Hematopoietic multipotent progenitor cell (in vitro differentiated cells): ENCODE measurements around the gene GPC5. TPM values are rescaled to one million over a fixed set of nuclear protein-coding genes. Genes with fewer than 3 reads are reported as not detected.

Experiments used
- DNase-seq, 3 donors: peaks; one replicate each; pipeline ENCODE4 v3.0.0-alpha.2; 2011 to 2015; ENCODE audit warnings: low read depth in 2 of 3, low spot score in 2 of 3
- total RNA-seq: library from RNA; depleted of rRNA; stranded (reverse); fragments of >200 nt; gene quantifications from one replicate; pipeline ENCODE4 v1.2.3, GENCODE V29; 2012

GPC5 gene
- total RNA-seq, 1 donor, result 18.3 TPM

DNA sequence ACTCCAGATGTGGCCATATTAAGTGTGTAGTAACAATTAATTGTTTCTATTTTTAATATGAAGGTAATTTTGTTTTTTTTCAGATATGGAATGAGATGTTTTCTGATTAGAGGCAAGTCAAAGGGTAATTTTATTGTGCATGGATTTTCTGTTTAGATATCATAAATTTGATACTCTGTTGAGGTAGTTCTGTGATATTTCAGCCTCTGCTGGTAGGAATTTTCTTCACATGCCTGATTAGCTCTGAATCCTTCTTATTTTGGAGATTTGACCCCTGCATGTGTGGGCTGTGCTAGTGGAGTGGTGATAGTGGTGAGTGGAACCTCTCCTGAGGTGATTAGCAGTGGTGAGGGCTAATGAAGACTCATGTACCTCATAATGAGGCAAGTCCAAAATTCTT is 301.4 kb downstream of the GPC5 start:
- no peak for DNase-seq

DNA sequence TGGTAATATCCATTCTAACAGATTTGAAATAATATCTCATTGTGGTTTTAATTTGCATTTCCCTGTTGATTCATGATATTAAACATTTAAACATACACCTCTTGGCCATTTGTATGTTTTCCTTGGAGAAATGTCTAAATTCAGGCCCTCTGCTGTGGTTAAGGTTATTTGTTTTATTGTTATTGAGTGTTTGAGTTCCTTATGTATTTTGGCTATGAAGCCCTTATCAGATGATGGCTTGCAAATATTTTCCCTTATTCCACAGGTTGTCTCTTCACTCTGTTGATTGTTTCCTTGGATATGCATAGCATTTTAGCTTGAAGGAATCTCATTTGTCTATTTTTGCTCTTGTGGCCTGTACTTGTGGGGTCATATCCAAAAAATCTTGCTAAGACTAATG is 303.6 kb downstream of the GPC5 start:
- no peak for DNase-seq

DNA sequence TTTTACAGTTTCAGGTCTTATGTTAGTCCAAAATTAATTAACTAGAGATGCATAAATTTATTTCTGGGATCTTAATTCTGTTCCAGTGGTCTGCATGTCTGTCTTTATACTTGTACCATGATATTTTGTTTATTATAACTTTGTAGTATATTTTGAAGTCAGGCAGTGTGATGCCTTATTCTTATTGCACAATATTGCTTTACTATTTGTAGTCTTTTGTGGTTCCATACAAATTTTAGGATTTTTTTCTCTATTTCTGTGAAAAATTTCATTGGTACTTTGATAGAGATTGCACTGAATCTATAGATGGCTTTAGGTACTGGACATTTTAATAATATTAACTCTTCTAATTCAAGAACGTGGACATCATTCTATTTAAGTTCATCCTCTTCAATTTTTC is 304.0 kb downstream of the GPC5 start:
- no peak for DNase-seq

DNA sequence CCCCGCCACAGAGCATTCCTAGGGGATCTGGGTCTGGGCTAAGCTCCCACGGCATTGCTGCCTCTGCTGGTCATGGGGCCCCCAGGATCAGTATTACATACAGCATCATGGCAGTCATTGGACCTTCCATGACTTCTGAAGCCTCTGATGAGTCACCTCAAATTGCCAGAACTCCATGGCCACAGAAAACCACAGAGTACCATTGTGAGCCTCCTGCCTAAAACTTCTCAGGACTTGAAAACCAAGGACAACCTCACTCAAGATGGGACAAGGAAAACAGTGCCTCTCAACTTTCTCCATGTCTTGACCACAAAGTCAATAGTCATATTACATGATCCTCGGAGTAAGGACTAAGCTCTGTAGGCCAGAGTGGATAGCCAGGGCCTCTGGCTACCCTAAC is 306.0 kb downstream of the GPC5 start:
- no peak for DNase-seq

DNA sequence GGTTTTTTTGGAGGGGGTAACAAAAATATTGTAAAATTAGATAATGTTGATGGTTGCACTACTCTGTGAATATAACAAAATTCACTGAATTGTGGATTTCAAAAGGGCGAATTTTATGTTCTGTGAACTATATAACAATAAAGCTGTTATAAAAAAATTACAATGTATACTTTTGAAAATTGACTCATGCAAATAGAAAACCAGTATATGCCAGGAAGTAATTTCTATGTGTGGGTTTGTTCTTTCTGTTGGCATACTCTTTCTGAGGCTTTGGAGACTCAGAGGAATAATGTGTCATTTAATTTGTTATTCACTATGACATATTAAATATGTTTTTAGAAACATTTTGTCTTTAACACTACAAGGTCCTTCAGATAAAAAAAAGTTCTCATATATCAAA is 310.1 kb downstream of the GPC5 start:
- DNase-seq, result no peak

DNA sequence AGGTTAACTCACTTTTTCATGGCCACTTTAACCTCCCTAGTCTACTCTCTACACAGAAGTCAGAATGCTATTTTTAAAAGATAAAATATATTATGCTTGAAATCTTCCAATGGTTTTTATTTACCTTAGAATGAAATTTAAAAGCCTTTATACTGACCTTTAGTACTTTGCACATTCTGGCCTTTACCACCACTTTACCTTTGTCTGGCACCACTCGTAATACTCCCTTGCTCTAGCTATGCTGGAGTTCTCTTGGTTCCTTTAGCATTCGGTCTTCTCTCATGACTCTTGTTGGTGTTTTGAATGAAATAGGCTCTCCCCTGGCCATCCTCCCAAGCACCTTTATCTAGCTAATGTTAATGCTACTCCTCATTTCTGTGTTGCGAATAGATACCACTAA is 310.8 kb downstream of the GPC5 start:
- DNase-seq, result no peak

DNA sequence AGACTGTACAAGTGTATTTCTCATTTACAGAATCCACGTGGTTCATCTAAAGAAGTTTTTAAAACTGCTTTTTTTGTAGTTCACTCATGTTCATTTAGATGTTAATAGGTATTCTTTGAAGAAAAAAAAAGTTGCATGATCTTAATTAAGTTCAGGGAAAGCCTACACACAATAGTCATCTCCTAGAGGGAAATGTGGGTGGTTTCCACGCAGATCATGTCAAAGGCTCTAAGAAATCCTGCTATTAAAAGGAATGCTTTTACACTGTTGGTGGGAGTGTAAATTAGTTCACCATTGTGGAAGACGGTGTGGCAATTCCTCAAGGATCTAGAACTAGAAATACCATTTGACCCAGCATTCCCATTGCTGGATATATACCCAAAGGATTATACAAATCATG is 312.3 kb downstream of the GPC5 start:
- DNase-seq, result no peak

DNA sequence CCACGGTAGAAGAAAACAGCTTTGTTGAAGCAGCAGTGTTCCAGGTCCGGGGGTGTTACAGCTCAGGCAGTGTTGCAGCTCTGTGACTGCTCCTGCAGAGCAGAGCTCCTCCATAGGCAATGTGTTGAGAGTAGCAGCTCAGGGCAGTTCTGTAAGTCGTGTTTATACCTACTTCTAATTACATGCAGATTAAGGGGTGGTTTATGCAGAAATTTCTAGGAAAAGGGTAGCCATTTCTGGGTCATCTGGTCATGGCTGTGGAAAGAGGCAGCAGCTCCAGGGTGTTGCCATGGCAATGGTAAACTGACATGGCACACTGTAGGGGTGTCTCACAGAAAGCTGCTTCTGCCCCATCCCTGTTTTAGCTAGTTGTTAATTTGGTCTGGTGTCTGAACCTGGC is 316.4 kb downstream of the GPC5 start:
- DNase-seq, result no peak

DNA sequence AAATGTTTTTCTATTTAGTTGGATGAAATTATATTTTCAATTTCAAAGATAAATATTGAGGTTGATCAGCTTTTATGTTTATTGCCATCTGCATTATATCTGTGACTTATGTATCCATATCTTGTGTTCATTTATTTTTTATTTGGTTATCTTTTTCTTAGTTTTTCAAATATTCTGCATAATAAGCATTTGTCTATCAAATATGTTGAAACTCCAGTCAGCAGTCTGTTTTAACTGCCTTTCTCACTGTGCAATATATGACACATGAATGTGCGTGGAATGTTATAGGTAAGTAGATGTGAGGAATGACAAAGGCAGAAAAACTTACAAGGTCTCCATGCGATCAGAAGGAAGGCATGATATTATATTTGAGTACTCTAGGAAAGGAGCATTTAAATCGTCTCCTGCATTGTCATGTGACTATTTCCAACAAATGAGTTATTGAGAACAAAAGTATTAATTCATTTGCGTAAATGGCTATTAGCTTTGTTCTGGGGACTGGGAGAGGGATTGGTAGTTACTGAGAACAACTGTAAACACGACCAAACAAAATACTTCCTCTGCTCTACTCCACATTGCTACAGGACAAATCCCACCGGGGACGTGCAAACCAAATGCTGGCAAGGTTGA is 318.1 kb downstream of the GPC5 start:
- DNase-seq, result no peak

DNA sequence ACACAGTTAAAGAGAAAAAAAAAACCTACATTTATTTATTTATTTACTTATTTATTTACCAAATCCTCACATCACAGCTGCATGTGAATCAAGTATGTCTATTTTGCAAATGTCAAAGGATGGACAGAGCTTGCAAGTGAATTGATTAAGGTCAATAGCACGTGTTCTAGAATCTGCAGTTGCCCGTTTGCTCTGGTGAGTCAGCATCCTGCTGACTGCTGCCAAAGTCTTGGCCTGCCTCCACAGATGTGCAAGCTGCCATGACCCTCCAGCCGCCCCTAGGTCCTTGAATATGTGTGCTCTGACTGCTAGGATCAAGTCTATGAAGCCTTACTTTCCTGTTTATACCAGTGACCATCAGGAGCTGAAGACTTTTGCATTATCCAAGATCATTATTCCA is 320.6 kb downstream of the GPC5 start:
- peak in 2 of 3 donors; percentile 2 to 19 for DNase-seq

DNA sequence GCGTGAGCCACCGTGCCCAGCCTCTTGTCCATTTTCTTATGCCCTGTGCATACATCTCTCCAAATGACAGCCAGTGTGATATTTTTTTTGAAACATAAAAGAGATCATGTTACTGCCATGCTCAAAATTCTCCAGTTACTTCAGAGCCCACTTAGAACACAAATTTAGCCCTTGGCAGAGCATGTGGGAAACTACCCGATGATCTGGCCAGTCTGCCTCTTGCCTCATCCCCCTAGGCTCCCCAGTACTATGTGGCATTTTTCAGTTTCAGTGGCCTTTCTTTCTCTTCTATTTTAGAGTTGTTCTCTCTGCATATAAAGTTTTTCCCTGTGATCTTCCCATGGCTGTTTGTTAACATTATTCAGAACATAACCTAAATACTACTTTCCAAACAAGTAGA is 323.0 kb downstream of the GPC5 start:
- DNase-seq, result no peak

DNA sequence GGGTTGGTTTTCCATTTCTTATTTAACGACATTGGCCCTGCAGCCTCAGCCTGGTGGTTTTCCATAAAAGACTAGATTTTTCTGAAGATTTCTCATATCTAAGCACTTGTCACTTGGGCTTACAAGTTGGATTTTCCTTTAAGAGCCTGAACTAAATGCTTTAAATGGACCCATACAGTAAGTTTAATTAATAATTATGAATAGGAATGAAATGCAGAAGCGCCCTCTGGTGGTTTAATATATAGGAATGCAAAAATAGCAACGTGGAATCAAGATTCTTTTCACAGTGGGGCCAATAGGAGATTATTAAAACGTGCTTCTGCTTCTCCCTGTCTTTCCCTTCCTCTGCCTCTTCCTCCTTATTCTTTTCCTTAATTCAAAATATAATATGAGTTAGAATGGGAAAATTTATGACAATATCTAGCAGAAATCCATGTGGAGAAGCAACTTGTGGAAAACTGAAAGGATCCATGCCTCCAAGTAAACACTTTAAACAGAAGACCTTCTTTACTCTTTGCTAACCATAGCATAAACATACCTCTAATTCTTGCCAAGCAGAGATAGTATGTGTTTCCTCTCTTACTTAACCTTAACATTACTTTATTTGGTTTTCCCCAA is 324.0 kb downstream of the GPC5 start:
- peak in 2 of 3 donors; percentile 23 to 60 for DNase-seq

DNA sequence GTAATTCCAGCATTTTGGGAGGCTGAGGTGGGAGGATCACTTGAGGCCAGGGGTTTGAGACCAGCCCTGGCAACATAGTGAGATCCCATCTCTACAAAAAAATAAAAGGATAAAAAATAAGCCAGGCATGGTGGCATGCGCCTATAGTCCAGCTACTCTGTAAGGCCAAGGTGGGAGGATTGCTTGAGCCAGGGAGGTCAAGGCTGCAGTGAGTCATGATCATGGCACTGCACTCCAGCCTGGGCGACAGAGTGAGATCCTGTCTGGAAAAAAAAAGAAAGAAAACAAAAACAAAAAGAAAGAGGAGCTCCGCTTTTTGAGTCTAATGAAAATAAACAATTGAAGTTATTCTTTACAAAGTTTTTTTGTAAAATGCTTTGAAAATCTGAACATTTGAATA is 326.2 kb downstream of the GPC5 start:
- DNase-seq, result no peak

DNA sequence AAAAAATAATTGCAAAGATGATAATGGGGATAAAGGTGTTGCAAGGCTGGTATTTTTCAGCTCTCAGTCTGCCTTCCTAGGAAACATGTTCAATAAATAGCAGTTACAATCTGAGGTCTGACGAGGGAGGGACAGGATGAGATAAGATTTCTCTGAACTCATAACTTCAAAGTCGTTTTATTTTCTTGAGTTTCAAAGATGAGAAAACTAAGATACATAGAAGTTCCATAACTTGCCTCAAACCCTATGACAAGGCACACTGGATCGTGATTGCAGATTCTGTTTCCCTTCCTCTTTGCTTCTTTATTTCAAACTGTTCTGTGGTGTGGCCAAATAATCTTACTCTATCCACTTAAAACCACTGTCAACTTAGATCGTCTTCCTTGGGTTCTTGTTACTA is 327.2 kb downstream of the GPC5 start:
- peak in 1 of 3 donors; percentile 8 for DNase-seq

DNA sequence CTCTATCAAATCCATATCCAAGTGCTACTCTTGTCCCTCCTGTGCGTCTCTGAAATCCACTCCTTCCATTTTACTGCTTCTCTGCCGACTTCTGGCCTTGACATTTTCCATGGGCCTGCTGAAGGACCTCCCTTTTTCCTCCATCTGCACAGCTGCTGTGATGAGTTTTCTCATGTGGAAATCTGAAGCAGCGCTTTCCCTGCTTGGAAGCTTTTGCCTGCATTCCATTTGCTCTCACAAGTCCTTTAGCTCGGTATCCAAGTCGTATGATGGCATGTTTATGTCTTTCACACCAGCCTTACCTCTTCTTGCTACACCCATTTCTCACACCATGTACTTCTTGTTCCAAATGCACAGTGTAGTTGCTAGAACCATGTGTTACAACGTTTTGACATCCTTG is 328.2 kb downstream of the GPC5 start:
- no peak for DNase-seq

DNA sequence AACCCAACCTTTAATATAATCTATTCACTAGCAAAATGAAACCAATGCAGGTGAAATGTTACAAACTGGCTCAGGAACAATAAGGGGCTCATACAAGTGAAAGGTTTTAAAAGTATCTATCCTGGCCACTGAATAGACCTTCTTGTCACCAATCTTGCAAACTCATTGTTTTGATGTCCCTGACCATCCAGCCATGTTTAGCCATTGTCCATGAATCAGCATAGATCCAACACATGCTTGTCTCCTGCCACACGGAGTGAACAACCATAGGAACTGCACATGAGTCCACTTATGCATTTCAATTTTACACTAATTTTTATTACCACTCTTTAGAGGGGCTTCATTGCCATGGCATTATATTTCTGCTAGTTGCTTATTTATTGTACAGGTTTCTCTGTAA is 331.4 kb downstream of the GPC5 start:
- DNase-seq, result no peak

DNA sequence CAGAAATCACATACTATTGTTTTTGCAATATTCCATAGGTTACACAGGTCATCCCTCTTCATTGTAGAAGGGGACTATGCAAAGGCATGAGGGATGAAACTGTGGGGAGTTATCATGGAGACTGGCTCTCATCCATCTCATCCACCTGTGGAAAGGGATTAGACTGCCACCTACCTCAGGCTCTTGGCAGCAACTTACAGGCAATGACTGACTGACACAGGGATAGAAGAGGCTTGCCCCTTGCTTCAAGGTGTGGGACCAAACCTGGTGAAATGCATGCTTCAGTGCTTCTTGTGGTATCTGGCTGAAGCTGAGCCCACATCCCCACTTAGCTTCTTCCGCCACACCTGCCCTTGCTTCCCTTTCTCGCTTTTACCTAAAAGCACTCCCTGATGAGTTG is 341.3 kb downstream of the GPC5 start:
- DNase-seq, result no peak

DNA sequence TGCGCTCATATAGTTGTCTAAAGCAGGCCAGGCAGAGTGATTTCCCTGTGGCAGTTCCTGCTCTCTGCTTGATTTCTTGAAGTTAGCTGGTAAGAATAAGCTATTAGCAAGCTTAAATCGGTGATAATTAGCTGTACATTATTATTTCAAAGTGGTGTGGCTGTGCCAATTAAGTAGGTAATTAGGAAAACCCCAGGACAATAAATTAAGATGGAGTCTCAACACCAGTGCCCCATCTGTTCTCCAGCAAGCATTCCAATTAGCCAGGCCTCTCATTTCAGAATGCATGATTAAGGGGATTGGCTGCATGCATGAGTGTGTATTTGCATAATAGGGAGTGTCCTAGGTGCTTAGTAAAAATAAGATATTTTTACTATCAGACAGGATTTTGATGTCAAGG is 342.3 kb downstream of the GPC5 start:
- no peak for DNase-seq

DNA sequence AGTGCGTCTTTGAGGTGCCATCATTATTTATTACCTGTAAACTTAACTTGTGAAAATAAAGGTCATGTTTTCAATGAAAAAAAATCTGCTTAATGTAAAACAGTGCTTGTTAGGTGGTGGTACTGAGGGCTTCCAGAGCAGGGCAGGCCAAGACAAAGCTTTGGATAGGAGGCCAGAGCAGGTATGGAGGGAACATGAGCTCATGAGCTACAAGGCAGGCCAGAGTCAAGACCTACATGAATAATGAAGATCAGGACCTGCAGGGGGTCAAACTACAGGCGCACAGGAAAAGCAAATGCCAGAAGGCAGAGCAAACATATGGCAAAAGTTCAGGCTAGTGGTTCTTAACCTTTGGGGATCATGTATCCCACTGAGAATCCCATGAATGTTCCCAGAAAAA is 343.5 kb downstream of the GPC5 start:
- no peak for DNase-seq

DNA sequence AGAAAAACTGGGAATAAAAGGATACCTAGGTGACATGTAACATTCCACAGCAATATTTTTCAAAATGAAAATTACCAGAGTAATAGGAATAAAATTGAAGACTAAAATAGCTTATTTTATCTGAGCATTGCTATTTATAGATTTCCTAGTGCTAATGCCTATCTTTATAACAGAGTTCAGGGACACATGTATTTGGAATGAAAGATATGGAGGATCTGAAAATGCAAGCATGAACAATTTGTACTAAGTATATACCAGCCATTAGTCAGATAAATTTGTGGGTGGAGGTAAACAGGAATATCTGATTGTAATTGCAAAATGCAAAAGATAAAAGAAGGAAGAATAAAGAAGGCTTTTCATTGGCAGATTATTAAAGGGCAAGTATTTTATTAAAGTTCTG is 345.9 kb downstream of the GPC5 start:
- DNase-seq, result no peak

DNA sequence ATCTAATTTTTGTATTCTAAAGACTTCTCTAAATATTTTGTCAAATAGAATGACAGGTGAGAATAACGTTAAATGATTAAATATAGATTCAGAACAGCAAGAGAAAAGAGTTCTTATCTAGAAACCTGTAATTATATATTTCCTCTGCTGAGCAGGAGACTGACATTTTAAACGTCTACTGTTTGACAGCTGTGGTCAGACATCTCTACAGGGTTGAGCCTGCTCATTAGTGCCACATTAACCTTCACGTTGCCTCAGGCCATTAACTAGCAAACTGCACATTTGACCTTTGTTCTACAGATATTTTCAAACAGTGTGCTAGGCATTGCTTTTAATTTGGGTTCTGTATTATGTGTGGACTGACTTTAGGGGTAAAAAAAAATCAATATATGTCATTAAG is 347.5 kb downstream of the GPC5 start:
- DNase-seq, result no peak

DNA sequence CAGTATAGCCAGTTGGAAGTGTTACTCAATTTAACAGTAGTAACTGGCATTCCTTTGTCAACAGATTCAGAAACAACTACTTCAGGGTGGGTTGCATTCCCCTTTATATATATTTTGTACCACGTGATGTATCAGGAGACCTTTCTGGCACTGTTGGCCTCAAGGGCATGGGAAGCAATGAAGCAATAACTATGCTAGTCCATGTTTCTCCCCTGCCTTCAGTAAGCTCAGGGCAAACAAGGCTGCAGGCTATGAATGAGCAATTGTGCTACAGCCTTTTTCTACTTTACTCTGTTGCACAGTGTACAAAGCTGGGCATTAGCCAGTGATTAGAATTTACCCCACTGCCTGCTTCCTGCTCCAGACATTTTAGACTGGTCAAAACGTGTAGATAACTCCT is 348.8 kb downstream of the GPC5 start:
- no peak for DNase-seq
